HAP-1 (cell line): ENCODE measurements around the gene ACSS1.

Experiments
- DNase-seq, 2 experiments: peaks; one replicate each; pipeline ENCODE4 v3.0.0-alpha.2; 2016 to 2020; ENCODE audit warnings: low spot score in 2 of 2
- H3K27me3 ChIP-seq: fragments of 250-450 bp; sonication (Bioruptor Pico); 2 replicates; pipeline ENCODE4 v1.5.1; 2020; ENCODE audit warnings: low read depth, mild to moderate bottlenecking, moderate library complexity
- H3K36me3 ChIP-seq: fragments of 250-450 bp; sonication (Bioruptor Pico); replicated peaks from 2 replicates; pipeline ENCODE4 v1.5.1; 2020; ENCODE audit warnings: mild to moderate bottlenecking
- H3K4me1 ChIP-seq: fragments of 250-450 bp; sonication (Bioruptor Pico); 2 replicates; pipeline ENCODE4 v1.5.1; 2020; ENCODE audit warnings: mild to moderate bottlenecking
- H3K4me3 ChIP-seq: fragments of 250-450 bp; sonication (Bioruptor Pico); 2 replicates; pipeline ENCODE4 v1.5.1; 2020; ENCODE audit warnings: mild to moderate bottlenecking, moderate library complexity
- H3K9me3 ChIP-seq: fragments of 250-450 bp; sonication (Bioruptor Pico); 2 replicates; pipeline ENCODE4 v1.5.1; 2020; ENCODE audit warnings: mild to moderate bottlenecking, moderate library complexity
- in situ Hi-C: fragments of 300-500 bp; cut with MboI; formaldehyde crosslinking; loops from 3 replicates; pipeline ENCODE4 v1.14.3; 2020; ENCODE audit warnings: low sequenced_read_pairs, inconsistent platforms, mixed read lengths

Gene ACSS1

DNA sequence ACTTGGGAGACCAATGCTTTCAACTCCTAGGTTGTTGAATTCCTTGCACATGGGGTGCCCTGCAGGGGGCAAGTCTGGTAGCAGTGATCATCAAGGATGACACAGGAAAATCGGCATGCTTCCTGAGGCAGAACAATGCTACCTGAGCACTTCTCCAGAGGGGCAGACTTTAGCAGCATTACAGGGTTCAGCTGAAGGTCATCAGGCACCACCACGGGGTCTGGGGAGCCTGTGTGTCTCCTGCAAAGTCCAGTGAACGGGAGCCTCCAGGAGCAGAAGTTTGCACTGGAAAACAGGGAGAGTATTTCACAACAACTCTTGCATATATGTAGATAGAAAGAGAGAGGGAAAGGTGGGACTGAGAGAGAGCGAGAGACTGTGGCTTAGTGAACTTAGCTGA, 13.8 kb upstream of the ACSS1 start:
- Histone ChIP-seq H3K4me3 (no peak overlapping the region), H3K36me3 (no peaks in the 10 kb centered on the region), H3K4me1 (no peaks in the 10 kb centered on the region), H3K27me3 (peaks cover 69% of the 10 kb centered on the region), H3K9me3 (no peaks in the 10 kb centered on the region)
- in situ Hi-C loops: no loop called here
- no peak for DNase-seq

DNA sequence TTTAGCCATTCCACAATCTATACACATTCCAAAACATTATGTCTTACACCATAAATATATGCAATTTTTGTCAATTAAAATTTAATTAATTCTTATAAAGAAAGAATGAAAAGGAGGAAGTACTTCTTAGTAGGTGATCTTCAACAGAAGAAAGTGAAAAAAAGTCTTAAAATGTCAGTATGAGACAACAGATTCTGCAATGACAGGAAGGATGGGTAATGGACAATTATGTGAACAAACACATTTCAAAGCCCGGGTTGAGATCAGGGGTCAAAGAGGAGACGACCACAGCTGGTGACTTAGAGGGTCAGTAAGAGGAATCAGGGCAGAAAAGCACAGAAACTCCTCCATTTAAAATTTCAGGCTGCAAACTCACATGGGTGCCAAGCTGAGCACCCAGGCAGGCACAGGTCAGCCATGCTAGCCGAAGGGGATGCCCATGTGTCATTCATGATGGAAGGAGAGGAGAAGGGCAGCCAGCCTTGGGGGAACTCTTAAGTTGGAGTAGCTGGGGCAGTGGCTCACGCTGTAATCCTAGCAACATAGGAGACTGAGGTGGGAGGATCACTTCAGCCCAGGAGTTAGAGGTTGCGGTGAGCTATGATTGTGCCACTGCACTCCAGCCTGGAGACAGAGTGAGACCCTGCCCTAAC, 13.0 kb upstream of the ACSS1 start:
- Histone ChIP-seq H3K27me3 (peaks cover 63% of the 10 kb centered on the region), H3K4me1 (no peaks in the 10 kb centered on the region; the same call in 1 of the 2 replicates), H3K4me3 (no peak overlapping the region), H3K9me3 (no peaks in the 10 kb centered on the region), H3K36me3 (no peaks in the 10 kb centered on the region)
- in situ Hi-C loops: no loop called here
- no peak for DNase-seq

DNA sequence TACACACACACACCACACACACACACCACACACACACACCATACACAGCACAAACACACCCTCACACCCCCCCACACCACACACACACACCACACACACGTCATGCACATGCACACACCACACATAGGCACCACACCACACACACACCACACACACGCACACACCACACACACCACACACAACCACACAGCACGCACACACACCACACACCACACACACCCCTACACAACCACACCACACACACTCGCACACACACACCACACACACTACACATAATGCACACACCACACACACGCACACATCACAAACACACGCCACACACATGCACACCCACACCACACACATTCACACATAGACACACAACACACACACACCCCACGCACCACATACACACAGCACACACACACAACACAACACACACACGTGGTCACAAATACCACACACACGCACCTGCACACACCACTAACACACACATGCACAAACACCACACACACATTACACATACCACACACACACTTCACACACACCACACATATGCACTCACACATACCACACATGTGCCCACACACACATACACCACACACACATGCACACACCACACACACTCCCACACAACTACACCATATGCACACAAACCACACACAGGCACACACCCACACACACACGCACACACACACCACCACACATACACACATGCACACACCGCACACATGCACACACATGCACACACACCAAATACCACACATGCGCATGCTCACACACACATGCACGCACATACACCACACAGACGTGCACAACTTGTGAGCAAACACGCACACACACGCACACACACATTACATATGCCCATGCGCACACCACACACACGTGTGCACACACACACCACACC, 9.4 kb upstream of the ACSS1 start:
- Histone ChIP-seq H3K9me3 (no peaks in the 10 kb centered on the region), H3K4me1 (no peaks in the 10 kb centered on the region; the same call in 1 of the 2 replicates), H3K27me3 (peaks cover 41% of the 10 kb centered on the region), H3K4me3 (no peak overlapping the region), H3K36me3 (no peaks in the 10 kb centered on the region)
- in situ Hi-C loops: no loop called here
- DNase-seq: no peak

DNA sequence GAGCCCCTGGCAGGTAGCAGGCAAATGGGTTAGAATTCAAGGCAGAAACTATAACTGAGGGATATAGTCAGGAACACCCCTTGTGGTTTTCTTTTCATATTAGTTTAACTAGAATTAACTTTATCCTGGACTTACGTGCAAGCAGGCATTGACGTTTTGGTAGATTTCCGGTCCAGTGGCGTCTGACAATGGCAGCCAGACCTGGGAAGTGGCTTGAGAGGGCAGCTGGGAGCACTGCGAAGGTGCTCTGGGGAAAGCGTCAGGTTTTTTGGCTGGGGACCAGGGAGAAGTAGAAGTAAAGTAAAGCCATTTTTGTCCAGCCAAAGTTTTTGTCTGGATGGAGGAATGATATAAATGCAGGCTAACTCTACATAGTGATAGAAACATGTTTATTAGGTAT, 8.4 kb upstream of the ACSS1 start:
- DNase-seq: no peak
- Histone ChIP-seq H3K36me3 (no peaks in the 10 kb centered on the region), H3K4me1 (no peaks in the 10 kb centered on the region; the same call in 1 of the 2 replicates), H3K9me3 (no peaks in the 10 kb centered on the region), H3K27me3 (peaks cover 41% of the 10 kb centered on the region), H3K4me3 (no peak overlapping the region)
- in situ Hi-C loops: no loop called here

DNA sequence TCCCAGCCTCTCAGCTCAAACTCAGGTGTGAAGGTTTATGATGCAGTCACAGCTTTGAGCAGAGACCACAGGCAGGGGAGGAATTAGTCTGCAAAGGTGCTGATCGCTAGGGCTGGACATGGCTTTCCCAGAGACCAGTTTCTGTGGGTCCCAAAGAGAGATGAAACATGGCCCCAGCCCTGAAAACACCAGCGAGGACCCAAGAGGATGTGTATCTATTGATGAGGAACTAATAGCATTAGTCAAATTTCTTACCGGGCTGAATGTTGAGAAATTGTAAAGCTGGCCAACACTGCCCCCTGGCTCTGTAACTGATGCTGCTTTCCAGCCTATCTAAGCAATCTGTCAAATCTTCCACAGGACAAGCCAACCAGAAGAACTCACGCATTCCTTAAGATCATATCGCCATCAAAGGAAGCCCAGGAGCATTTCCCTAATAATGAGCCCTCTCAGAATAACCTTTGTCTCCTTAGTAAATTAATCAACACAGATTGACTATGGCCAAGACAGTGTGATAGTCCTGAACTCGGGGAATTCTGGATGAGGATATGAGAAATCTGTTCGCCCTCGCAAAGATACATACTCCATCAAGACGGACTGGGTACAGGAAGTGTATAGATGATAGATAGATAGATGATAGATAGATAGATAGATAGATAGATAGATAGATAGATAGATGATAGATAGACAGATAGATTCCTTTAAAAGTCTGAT, 7.8 kb upstream of the ACSS1 start:
- H3K4me1 ChIP-seq: no peaks in the 10 kb centered on the region; the same call in 1 of the 2 replicates
- in situ Hi-C loops: no loop called here
- no peaks in the 10 kb centered on the region for H3K36me3 ChIP-seq
- peak; percentile 57 to 60 for DNase-seq
- no peak overlapping the region for H3K4me3 ChIP-seq
- no peaks in the 10 kb centered on the region for H3K9me3 ChIP-seq
- H3K27me3 ChIP-seq: peaks cover 44% of the 10 kb centered on the region

DNA sequence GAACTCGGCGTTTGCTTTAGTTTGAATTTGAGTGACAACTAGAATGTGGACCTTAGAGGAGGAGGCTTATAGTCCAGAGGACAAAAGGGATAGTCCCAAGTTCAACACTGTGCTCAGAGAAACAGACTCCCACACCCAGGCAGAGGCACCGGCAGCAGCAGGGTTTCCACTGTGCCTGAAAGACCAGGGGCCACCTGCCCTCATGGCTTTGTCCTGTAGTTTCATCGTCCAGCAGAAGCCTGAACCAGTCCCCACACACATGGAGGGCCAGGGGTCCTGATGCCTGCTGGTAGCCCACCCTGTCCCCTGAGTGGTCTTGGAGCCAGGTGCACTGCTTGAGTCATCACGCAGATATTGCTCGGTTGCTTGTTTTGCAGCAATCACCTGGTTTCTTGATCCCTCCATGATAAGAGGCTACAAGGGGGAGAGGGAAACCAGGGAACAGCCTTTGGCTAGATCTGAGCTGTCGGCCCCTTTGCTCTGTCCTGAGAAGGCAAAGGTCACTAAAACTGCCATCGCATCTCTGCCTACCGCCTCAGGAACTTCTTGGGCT, 7.2 kb upstream of the ACSS1 start:
- H3K4me3 ChIP-seq: no peak overlapping the region
- in situ Hi-C loops: no loop called here
- DNase-seq: no peak
- no peaks in the 10 kb centered on the region for H3K36me3 ChIP-seq
- H3K9me3 ChIP-seq: no peaks in the 10 kb centered on the region
- H3K4me1 ChIP-seq: no peaks in the 10 kb centered on the region; the same call in 1 of the 2 replicates
- H3K27me3 ChIP-seq: peaks cover 37% of the 10 kb centered on the region

DNA sequence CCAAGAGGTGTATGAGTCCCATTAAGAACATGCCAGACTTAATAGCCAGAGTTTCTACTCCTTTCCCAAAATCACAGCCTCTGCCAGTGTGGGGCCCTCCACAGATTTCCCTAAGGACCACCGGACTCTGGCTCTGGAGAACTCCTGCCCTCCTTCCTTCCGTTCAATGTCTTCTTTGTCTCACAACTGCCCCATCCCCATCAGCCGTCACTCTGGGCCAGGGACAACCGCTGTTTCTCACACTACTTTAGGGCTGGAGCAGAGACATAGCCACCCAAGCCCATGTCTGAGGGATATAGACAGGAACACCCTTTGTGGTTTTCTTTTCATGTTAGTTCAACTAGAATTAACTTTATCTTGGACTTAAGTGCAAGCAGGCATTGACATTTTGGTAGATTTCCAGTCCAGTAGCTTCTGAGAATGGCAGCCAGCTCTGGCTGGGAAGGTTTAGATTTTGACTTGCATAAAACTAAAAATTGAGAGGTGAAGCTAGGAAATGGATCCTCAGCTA, 6.7 kb upstream of the ACSS1 start:
- H3K27me3 ChIP-seq: peaks cover 32% of the 10 kb centered on the region
- H3K4me1 ChIP-seq: no peaks in the 10 kb centered on the region; the same call in 1 of the 2 replicates
- DNase-seq: no peak
- no peaks in the 10 kb centered on the region for H3K9me3 ChIP-seq
- in situ Hi-C loops: loop anchor here (5.0 kb wide), 1 partner anchor 67 kb away; no protein-coding TSS in a partner anchor
- H3K4me3 ChIP-seq: no peak overlapping the region
- H3K36me3 ChIP-seq: no peaks in the 10 kb centered on the region

DNA sequence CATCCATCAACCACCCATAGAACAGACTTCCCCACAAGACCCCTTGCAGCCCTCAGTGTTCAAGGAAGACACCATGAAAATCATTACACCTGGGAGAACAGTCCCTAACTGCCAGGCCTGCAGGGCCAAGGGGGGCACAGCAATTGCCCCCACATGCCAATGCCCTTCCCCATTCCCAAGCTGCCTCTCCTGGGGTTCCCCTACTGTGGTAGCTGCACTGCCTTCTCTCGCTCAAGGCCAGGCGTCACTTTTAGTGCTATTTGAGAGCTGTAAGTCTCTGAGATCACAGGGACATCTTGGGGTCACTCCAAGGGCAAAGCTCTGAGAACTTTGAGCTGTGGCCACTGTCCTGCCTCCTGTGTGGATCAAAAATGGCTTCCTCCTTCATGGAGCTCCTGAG, 6.0 kb upstream of the ACSS1 start:
- no peaks in the 10 kb centered on the region for H3K9me3 ChIP-seq
- H3K4me3 ChIP-seq: no peak overlapping the region
- in situ Hi-C loops: loop anchor here (5.0 kb wide), 1 partner anchor 67 kb away; no protein-coding TSS in a partner anchor
- peaks cover 26% of the 10 kb centered on the region for H3K27me3 ChIP-seq
- DNase-seq: no peak
- no peaks in the 10 kb centered on the region for H3K36me3 ChIP-seq
- H3K4me1 ChIP-seq: no peaks in the 10 kb centered on the region; the same call in 1 of the 2 replicates

DNA sequence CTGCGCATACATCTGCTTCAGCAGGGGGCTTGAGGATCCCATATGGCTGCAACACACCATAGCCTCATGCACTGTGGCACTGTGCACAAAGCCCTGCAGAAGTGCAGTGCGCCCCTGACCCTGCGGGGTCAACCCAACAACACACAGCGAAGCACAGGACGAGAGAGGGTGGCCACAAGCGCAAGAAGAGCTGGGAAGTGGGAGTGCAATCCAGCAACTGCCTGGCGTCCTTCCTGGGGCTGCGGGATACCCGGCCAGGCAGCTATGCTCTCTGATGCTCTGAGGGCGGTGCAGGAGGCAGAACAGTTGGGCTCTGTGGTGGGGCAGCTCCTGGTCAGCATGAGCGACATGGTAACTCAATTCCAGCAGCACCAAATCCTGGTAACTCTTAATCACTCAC, 5.6 kb upstream of the ACSS1 start:
- no peaks in the 10 kb centered on the region; the same call in none of the 2 replicates for H3K4me1 ChIP-seq
- H3K9me3 ChIP-seq: no peaks in the 10 kb centered on the region
- no peaks in the 10 kb centered on the region for H3K36me3 ChIP-seq
- in situ Hi-C loops: loop anchor here (5.0 kb wide), 1 partner anchor 66 kb away; no protein-coding TSS in a partner anchor
- H3K27me3 ChIP-seq: peaks cover 21% of the 10 kb centered on the region
- DNase-seq: no peak
- no peak overlapping the region for H3K4me3 ChIP-seq

DNA sequence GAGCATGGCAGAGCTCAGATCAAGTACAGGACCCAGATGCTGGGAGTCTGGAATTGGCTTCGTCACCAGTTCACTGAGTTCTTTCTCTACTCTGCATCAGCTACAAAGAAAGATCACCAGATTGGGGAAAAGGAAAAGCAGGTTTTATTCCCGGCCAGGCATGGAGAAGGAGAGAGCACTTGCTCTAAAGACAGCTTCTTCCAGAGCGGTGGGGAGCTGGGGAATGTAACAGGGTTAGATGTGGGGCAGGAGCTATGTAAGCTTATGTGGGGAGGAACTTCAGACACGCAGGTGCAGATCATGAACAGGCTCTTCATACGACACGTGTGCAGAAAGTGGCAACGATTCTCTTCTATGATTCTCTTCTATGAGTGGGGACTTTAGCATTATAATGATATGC, 4.9 kb upstream of the ACSS1 start:
- no peak overlapping the region for H3K4me3 ChIP-seq

DNA sequence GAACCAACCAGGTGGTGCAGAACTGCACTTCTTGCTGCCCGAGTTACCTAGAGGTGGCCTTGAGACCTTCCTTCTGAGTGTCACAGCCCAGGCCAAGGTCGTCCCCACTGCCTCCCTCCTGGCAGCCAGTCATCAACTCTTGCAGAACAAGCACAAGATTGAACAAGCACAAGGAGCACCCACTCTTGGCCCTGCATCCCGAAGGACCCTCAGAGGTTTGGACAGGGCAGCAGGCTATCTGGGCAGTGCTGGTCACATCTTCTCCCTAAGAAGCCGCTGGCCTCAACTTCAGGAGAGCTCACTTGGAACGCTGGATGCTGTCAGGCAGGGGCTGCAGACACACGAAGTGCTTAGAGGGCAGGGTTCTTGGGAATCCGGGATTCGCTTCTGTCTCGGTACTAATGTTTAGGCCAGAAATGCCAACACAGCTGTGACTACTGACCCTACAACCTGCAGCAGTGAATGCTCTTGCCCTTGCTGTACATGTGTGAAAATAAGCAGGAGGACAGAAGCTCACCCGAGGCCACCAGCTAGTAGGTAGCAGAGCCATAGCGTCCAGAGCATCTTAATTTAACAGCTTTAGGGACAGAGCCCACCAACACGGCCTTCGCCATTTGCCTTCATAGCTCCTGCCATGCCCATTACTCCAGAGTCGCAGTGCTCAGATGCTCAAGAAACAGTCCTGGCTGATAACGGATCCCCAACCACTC, 4.0 kb upstream of the ACSS1 start:
- Histone ChIP-seq H3K4me3 (no peak overlapping the region), H3K27me3 (peaks cover 16% of the 10 kb centered on the region), H3K36me3 (no peaks in the 10 kb centered on the region), H3K9me3 (no peaks in the 10 kb centered on the region), H3K4me1 (no peaks in the 10 kb centered on the region; the same call in none of the 2 replicates)
- in situ Hi-C loops: loop anchor here (5.0 kb wide), 1 partner anchor 65 kb away; no protein-coding TSS in a partner anchor
- no peak for DNase-seq

More for the DNA sequence above, 4.9 kb upstream of the ACSS1 start:
- DNase-seq: no peak
- no peaks in the 10 kb centered on the region for H3K9me3 ChIP-seq
- no peaks in the 10 kb centered on the region for H3K36me3 ChIP-seq
- in situ Hi-C loops: loop anchor here (5.0 kb wide), 1 partner anchor 66 kb away; no protein-coding TSS in a partner anchor
- peaks cover 16% of the 10 kb centered on the region for H3K27me3 ChIP-seq
- H3K4me1 ChIP-seq: no peaks in the 10 kb centered on the region; the same call in none of the 2 replicates

DNA sequence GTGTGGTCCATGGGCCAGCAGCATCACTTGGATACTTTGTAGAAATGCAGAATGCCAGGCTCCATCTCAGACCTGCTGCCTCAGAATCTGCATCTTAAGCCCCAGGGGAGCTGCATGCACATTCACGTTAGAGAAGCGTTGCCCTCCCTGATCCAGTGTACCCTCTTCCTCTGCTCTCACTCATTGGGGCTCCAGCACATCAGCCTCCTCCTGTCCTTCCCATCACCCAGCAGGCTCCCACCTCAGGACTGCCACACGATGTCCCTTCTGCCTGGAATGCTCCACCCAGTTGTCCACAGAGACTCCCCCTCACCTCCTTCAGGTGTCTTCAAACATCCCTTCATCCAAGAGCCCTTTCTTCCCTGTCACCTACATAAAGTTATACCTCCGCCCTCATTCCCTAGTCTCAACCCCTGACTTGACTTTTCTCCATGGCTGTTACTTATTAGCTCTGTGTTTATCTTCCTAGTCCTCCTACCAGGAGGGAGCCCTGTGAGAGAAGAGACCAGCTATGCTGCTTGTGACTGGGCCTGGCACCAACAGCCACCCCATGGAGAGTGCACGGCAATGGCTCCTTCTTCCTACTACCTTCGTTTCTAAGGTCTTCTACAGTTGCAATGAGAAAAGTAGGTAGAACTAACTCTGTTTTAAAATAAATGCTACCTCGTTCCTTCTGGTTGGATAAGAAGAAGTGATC, 3.3 kb upstream of the ACSS1 start:
- DNase-seq: no peak
- H3K9me3 ChIP-seq: no peaks in the 10 kb centered on the region
- peaks cover 16% of the 10 kb centered on the region for H3K27me3 ChIP-seq
- no peaks in the 10 kb centered on the region for H3K36me3 ChIP-seq
- in situ Hi-C loops: loop anchor here (5.0 kb wide), 1 partner anchor 64 kb away; no protein-coding TSS in a partner anchor
- H3K4me3 ChIP-seq: no peak overlapping the region
- H3K4me1 ChIP-seq: no peaks in the 10 kb centered on the region; the same call in none of the 2 replicates
